Skin of body (tissue), 2 donors: ENCODE results near the gene TMEM214. TPM values are rescaled to one million over a fixed set of nuclear protein-coding genes. Genes with fewer than 3 reads are reported as not detected.

ENCODE experiments used
- DNase-seq: peaks from one replicate; lab custom pipeline; 2025; lab: John Stamatoyannopoulos, UW
- total RNA-seq: library from RNA; depleted of rRNA; stranded (reverse); fragments of >200 nt; gene quantifications from one replicate; pipeline ENCODE4 v1.2.3, GENCODE V29; 2014

Gene TMEM214
- total RNA-seq, 1 donor from 2014 or later, result 30.8 TPM

GRCh38 chr2:27083410-27084296 is 50.9 kb downstream of the TMEM214 start:
- no peak for DNase-seq

- no peak for DNase-seq
These were observed 51.7 kb downstream of the TMEM214 start for GRCh38 chr2:27084297-27085061.

GRCh38 chr2:27085062-27085672 is 52.4 kb downstream of the TMEM214 start:
- no peak for DNase-seq

- peak; percentile 23 for DNase-seq
These were observed 52.9 kb downstream of the TMEM214 start for GRCh38 chr2:27085673-27086089.

GRCh38 chr2:27086090-27086723 is 53.4 kb downstream of the TMEM214 start:
- DNase-seq, result peak; percentile 89

- no peak for DNase-seq
These were observed 54.2 kb downstream of the TMEM214 start, which contains the start of gene KHK for GRCh38 chr2:27086724-27087593. KHK (plus strand) TSS chr2:27086772; CDS start chr2:27087260, 488 bp downstream.

GRCh38 chr2:27087823-27088410 is 55.2 kb downstream of the TMEM214 start:
- DNase-seq, result no peak

GRCh38 chr2:27088634-27089033 is 55.9 kb downstream of the TMEM214 start:
- DNase-seq, result no peak

GRCh38 chr2:27089111-27089954 is 56.6 kb downstream of the TMEM214 start:
- DNase-seq, result no peak

Other genes with a start within 250 kb of the TMEM214 start
- gene CENPA, start 246.9 kb upstream of the TMEM214 start, total RNA-seq, result 4.1 TPM
- gene DPYSL5, start 184.8 kb upstream of the TMEM214 start, total RNA-seq, result 0.49 TPM
- 4.9 TPM for gene MAPRE3, start 62.3 kb upstream of the TMEM214 start, total RNA-seq
- 7.7 TPM for gene AGBL5, start 18.7 kb downstream of the TMEM214 start, total RNA-seq
- gene OST4, start 38.7 kb downstream of the TMEM214 start, total RNA-seq, result 199 TPM
- gene EMILIN1, start 45.6 kb downstream of the TMEM214 start, total RNA-seq, result 66.1 TPM
- gene KHK, start 53.8 kb downstream of the TMEM214 start, total RNA-seq, result 1.7 TPM
- 6.7 TPM for gene CGREF1, start 86.2 kb downstream of the TMEM214 start, total RNA-seq
- 0.10 TPM for gene ABHD1, start 90.8 kb downstream of the TMEM214 start, total RNA-seq
- gene PREB, start 101.7 kb downstream of the TMEM214 start, total RNA-seq, result 19.5 TPM
- gene PRR30, start 106.4 kb downstream of the TMEM214 start, total RNA-seq, result not detected
- gene TCF23, start 116.0 kb downstream of the TMEM214 start, total RNA-seq, result 0.20 TPM
- gene ATRAID, start 179.1 kb downstream of the TMEM214 start, total RNA-seq, result 93.8 TPM
- 23.0 TPM for gene SLC5A6, start 179.3 kb downstream of the TMEM214 start, total RNA-seq
- gene CAD, start 184.4 kb downstream of the TMEM214 start, total RNA-seq, result 35.2 TPM
- gene SLC30A3, start 230.1 kb downstream of the TMEM214 start, total RNA-seq, result 0.10 TPM
- gene DNAJC5G, start 242.5 kb downstream of the TMEM214 start, total RNA-seq, result not detected
- gene TRIM54, start 249.5 kb downstream of the TMEM214 start, total RNA-seq, result 6.0 TPM